GM19372 (cell line): ENCODE data around the gene RARRES2.
"Not testable (repeated sequence)": the region's sequence is repeated elsewhere in the genome, so short reads cannot be mapped to it uniquely, and the experiment has no call there.

Experiments
- ATAC-seq: cut with Tn5 transposase; IDR thresholded peaks from one replicate; pipeline ENCODE4 v1.9.1; 2021; ENCODE audit warnings: mild to moderate bottlenecking, low read depth, moderate library complexity; ENCODE audit not compliant: unreplicated experiment

Gene RARRES2

DNA sequence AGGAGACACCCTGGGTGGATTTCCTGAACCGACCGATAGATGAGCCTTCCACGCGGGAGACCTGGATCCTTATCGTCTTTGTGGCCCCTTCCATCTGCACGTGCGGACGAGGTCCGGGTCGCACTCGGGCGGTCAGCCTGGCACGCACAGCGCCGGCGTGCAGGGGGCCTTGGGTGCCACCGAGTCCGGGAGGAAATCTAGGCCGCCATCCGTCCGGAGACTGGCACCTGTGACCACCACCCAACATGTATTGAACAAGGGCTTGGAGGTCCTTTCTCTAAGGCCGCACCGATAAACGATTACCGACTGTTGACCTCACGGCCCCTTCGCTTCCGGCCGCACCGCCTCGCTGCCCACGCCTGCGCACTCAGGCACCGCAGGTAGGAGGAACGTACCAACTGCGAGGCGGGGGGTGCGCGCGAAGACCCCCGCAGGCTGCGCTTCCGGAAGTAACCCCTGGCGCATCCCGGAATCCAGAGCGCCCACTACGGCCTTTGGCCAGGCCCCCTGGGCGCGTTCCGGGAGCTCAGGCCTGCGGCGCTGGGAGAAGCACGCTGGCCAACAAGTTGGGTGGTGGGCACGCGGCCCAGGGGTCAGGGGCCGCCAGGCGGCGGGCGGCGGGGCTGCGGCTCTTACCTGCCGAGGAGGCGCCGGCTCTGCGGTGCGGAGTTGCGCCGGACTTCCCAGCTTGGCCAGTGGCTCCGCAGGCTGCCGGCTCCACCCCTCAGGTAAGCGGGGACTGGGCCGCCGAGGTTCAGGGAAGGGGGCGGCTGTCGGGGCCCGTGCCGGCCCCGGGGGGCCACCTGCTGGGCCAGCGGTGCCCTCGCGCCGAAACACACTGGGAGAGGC, 18.4 kb downstream of the RARRES2 start, which contains the start of the genes ACTR3C and LRRC61:
Gene ACTR3C, minus strand, starts transcription at position 713 of the 849 bp plus-strand sequence. CDS start 28,249 bp downstream, outside the sequence.
Gene LRRC61, plus strand, starts transcription at position 523 of the 849 bp plus-strand sequence. CDS start 13,507 bp downstream, outside the sequence.
- ATAC-seq, result peak; percentile 57

- ATAC-seq, result no peak
These were observed 19.2 kb downstream of the RARRES2 start for GRCh38 chr7:150322114-150322832.

DNA sequence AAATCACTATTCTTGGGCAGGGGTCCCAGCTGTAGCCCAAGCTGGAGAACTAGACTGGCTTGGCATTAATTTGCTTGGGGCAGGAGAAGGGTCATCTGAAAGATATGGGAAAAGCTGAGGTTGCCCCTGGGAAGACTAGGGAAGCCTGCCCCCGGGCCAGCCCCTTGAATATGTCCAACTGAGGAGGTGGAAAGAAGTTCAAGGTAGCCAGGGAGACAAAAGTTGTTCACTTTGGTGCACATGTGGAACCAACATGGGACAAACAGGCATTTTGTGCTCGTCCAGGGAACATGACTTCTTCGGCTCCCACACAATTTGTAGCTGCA, 19.7 kb downstream of the RARRES2 start:
- no peak for ATAC-seq

GRCh38 chr7:150317748-150318444, 23.5 kb downstream of the RARRES2 start:
- ATAC-seq, result no peak

- ATAC-seq, result not testable (repeated sequence)
These were observed 24.4 kb downstream of the RARRES2 start for GRCh38 chr7:150316987-150317386.

DNA sequence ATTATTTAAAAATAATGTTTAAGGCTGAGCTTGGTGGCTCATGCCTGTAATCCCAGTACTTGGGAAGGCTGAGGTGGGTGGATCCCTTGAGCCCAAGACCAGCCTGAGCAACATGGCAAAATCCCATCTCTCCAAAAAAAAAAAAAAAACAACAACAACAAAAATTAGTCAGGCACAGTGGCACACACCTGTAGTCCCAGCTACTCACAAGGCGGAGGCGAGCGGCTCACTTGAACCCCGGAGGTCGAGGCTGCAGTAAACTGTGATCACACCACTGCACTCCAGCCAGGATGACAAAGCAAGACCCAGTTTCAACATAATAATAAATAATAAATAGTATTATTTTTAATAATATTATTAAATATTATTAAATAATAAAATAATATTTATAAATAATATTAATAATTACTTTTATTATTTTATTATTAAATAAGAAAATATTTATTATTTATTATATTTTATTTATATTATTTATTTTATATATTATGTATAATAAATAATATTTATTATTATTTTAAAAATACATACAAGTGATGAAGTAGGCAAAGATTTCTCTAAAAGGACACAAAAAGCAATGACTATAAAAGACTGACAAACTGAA, 26.7 kb downstream of the RARRES2 start:
- no peak for ATAC-seq

GRCh38 chr7:150313870-150314269, 27.6 kb downstream of the RARRES2 start:
- no peak for ATAC-seq

DNA sequence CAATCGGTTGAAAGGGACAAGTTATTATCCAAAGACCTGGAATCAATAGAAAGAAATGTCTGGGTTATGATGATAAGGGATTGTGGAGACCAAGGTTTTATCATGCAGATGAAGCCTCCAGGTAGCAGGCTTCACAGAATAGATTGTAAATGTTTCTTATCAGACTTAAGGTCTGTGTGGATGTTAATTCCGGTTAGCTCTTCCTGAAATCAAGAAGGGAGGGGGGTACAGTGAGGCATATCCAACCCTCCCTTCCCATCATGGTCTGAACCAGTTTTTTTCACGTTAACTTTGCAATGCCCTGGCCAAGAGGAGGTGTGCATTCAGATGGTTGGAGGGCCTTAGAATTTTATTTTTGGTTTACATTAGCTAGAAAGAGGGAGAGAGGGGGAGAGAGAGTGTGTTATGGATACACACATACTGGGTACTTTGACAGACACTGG, 28.0 kb downstream of the RARRES2 start:
- ATAC-seq, result no peak

DNA sequence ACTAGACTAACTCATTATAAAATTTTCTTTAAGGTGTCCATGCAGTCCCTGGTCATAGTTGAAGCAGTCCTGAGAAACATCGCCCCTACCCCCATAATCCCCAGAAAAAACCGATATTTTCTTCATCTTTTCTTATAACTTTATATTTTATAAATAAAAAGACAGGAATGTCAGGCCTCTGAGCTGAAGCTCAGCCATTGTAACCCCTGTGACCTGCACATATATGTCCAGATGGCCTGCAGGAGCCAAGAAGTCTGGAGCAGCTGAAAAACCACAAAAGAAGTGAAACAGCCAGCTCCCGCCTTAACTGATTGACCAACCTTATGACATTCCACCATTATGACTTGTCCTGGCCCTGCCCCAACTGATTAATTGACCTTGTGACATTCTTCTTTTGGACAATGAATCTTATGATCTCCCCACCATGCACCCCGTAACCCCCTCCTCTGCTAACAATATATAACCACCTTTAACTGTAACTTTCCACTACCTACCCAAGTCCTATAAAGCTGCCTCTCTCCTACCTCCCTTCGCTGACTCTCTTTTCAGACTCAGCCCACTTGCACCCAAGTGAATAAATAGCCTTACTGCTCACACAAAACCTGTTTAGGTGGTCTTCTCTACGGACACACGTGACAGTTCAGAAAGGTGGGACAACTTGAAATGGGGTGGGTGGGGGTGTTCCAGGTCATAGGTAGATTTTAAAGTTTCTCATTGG, 28.6 kb downstream of the RARRES2 start:
- ATAC-seq, result not testable (repeated sequence)

DNA sequence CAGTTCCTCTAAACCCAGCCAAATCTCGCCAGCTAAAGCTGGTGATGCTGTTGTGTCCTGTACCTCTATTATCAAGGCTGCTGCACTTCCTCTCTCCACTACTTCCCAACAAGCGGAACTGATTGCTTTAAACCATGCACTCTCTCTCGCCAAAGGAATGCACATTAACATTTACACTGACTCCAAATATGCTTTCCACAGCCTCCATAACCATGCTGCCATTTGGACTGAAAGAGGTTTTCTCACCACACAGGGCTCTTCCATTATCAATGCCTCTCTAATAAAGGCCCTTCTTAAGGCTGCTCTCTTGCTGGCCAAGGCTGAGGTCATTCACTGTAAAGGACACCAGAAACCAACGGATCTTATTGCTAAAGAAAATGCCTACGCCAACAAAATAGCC, 29.7 kb downstream of the RARRES2 start:
- no peak for ATAC-seq

GRCh38 chr7:150311146-150311545, 30.3 kb downstream of the RARRES2 start:
- no peak for ATAC-seq

GRCh38 chr7:150308575-150308974, 32.9 kb downstream of the RARRES2 start:
- ATAC-seq, result no peak

GRCh38 chr7:150307904-150308303, 33.5 kb downstream of the RARRES2 start:
- ATAC-seq, result no peak

GRCh38 chr7:150307129-150307528, 34.3 kb downstream of the RARRES2 start:
- no peak for ATAC-seq

- not testable (repeated sequence) for ATAC-seq
These were observed 35.1 kb downstream of the RARRES2 start for GRCh38 chr7:150306377-150306776.

- not testable (repeated sequence) for ATAC-seq
These were observed 35.5 kb downstream of the RARRES2 start for GRCh38 chr7:150305903-150306284.

DNA sequence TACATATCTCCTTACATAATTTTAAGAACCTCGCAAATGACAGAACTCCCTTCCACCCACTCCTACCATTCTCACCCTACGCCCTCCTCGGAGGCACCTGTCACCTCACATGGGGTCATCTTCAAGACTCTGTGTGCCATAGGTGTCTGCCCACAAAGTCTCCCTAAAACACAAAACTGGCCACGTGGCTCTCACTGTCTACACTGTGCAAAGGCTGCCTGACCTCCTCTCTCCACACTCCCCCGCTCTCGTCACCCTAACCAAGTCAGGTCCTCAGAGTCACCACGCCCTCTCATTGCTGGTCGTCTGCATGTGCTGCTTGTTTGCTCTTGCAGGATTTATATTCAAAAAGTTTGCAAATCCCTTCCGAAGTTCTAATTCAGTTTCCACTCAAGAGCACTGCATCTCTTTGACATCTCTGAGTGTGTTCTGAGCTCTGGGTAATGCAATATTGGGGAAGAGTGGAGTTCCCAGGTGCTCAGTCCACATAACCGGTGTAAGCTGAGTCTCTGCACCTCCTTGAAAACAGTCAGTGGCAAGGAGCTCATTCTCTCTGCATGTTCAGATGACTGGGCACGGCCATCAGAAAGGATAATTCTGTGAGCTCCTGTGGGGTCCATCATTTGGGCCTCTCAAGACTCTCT, 36.0 kb downstream of the RARRES2 start:
- ATAC-seq, result not testable (repeated sequence)

DNA sequence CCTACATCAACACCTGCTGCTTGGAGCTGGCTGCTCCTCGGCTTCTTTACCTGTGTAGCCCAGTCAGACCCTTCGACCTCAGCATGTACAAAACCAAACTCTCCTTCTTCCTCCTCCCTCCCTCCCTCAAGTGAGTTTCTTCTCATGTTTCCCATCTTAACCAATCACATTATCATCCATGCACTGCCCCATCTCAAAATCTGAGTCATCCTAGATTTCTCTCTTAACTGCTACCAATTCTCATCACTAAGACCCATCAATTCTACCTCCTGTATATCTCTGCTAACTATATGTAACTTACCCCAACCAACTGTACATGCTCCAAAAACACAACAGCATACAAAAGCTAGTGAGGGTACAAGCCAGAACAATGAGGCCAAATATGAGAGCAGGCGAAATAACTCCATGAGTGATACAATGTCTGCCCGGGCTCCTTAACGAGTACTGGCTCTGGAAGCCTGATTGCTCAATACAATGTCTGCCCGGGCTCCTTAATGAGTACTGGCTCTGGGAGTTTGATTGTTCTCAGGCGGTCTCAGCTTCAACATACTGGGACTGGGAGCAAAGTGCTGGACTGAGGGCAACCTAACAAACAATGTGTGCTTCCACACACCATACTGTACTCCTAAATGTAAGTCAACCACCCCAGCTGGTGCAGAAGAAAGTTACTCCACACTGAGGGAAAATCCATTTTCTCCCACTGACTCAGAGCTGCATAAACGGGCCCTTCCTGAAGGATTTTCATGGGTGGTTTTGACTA, 36.8 kb downstream of the RARRES2 start:
- not testable (repeated sequence) for ATAC-seq

- not testable (repeated sequence) for ATAC-seq
These were observed 38.5 kb downstream of the RARRES2 start for GRCh38 chr7:150302908-150303310.
